Aorta (tissue), 5 donors: ENCODE measurements around the gene RANBP3L. TPM values are rescaled to one million over a fixed set of nuclear protein-coding genes. Genes with fewer than 3 reads are reported as not detected.
"Not testable (repeated sequence)": the region's sequence is repeated elsewhere in the genome, so short reads cannot be mapped to it uniquely, and the experiment has no call there.

ENCODE experiments used
- ATAC-seq: fragments of 200-7000 bp; cut with Tn5 transposase; one replicate; pipeline ENCODE4 v1.9.1; 2022; ENCODE audit warnings: moderate library complexity; ENCODE audit not compliant: low FRiP score
- DNase-seq, 2 donors: peaks; one replicate each; pipeline ENCODE4 v3.0.0-alpha.2; 2020
- H3K27ac ChIP-seq, 2 donors: one replicate each; pipeline ENCODE4 v1.5.1; 2013; ENCODE audit warnings: low read length in 2 of 2, mild to moderate bottlenecking in 2 of 2, moderate library complexity in 2 of 2, control low read depth in 1 of 2, inconsistent platforms in 1 of 2, low read depth in 1 of 2
- H3K27me3 ChIP-seq, 2 donors: one replicate each; pipeline ENCODE4 v1.6.1; 2013; ENCODE audit warnings: control low read depth in 1 of 2, low read length in 1 of 2, mild to moderate bottlenecking in 1 of 2, moderate library complexity in 1 of 2; ENCODE audit not compliant: insufficient read depth in 2 of 2, control insufficient read depth in 1 of 2
- H3K36me3 ChIP-seq, 2 donors: one replicate each; pipeline ENCODE4 v1.6.1; 2013; ENCODE audit warnings: control low read depth in 1 of 2, low read length in 1 of 2, mild to moderate bottlenecking in 1 of 2; ENCODE audit not compliant: insufficient read depth in 2 of 2, control insufficient read depth in 1 of 2
- H3K4me1 ChIP-seq, 2 donors: one replicate each; pipeline ENCODE4 v1.6.1; 2013; ENCODE audit warnings: low read length in 2 of 2, control low read depth in 1 of 2, mild to moderate bottlenecking in 1 of 2, moderate library complexity in 1 of 2; ENCODE audit not compliant: insufficient read depth in 2 of 2, control insufficient read depth in 1 of 2
- H3K4me3 ChIP-seq, 2 donors: one replicate each; pipeline ENCODE4 v1.5.1; 2013; ENCODE audit warnings: low read length in 2 of 2, control low read depth in 1 of 2, mild to moderate bottlenecking in 1 of 2
- H3K9me3 ChIP-seq: one replicate; pipeline ENCODE4 v1.6.1; 2013; ENCODE audit warnings: mild to moderate bottlenecking, low read length; ENCODE audit not compliant: control insufficient read depth
- WGBS, 2 donors: extraction: QIAGEN DNeasy Blood & Tissue Kit; methylation state at CpG; one replicate each; pipeline ENCODE4 v1.1.7; 2013; 5-methylcytosine and 5-hydroxymethylcytosine counted together
- intact Hi-C, 2 donors: fragments of 100-400 bp; cut with DNase I; formaldehyde crosslinking; loops; one replicate each; pipeline versions ENCODE4 v1.14.2 to v1.15.0; 2022
- long read RNA-seq, 2 donors: library from polyadenylated mRNA; unstranded; transcript quantifications; one replicate each; pipeline ENCODE4 v2.0.0, GENCODE V29; 2020 to 2021
- polyA plus RNA-seq, 2 donors: library from polyadenylated mRNA; stranded (reverse); fragments of 200-250 nt; gene quantifications; one replicate each; pipeline ENCODE4 v1.2.3, GENCODE V29; 2013
- total RNA-seq, 2 donors: library from RNA; stranded (reverse); fragmentation: NEBNext Ultra II Directional; extraction: Animal tissue kit (Norgen Biotek cat#: 25700); gene quantifications; one replicate each; pipeline ENCODE4 v1.2.1, GENCODE V29; 2021
- donor health status: healthy with polysubstance abuse.
- donor health status: Bipolar disorder and iron deficiency.
- donor health status: DM: no; HTN: no; CAD: no.
- donor health status: DM: no; HTN: no; CAD: no.
- donor health status: DM: yes; HTN: yes; CAD: no.

RANBP3L gene
- 1 to 10 TPM; 4.5 to 4.9 TPM for total RNA-seq
- 1 to 10 TPM; 6.3 to 8.1 TPM for polyA plus RNA-seq
- long read RNA-seq, donor 1, partial matches to known transcripts, result 0 of 3 reads
- long read RNA-seq, donor 1, other reads (novel, unspliced or antisense), result 3 of 3 reads
- long read RNA-seq, donor 2, partial matches to known transcripts, result 0 of 1 reads
- long read RNA-seq, donor 2, other reads (novel, unspliced or antisense), result 0 of 1 reads

DNA sequence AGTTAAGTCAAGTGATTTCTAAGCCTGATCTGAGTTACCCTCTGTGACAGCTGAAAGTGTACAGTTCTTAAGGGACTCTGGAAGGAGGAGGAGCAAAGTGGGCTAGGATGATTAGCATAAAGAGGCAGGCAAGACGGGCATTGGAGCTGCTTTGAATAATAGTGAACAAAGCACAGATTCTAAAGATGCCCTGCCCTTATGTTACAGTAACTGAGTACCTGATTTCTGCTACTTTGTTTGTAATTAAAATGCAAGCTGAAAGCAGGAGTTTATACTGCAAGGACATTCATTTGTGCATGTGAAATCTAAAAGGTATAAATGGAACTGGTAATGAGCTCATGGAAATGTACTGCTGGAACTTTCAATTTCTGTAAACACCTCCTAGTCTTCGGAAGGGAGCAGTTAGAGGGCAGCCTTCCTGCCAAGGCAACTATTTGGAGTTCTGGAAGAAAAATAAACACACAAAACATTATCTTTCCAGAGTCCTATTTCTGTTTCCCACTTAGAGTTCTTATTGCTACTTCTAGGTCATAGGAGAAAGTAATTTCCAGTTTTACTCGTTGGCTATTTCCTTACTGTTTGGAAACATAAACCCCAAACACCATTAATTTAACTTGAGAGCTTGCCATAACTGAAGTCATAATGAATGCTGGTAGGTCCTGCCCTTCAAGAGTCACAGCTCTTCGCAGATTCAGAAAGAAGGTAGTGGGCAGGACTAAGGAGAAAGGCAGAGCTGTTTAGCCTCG is at the start of gene RANBP3L:
Gene RANBP3L, minus strand, starts transcription at position 45 of the 746 bp plus-strand sequence. CDS start 486 bp downstream, outside the sequence.
- H3K4me1 ChIP-seq, result peaks cover 5 to 6% of the 10 kb centered on the region in 2 donors
- H3K9me3 ChIP-seq, result no peaks in the 10 kb centered on the region
- H3K27me3 ChIP-seq, result no peaks in the 10 kb centered on the region
- intact Hi-C loops, result loop anchor here in 1 of 2 donors (5.0 to 10.0 kb wide), 2 partner anchors 35 to 57 kb away; partner anchors contain the start of gene NADK2
- no peak for DNase-seq
- no peaks in the 10 kb centered on the region for H3K36me3 ChIP-seq
- peak; percentile 86 for ATAC-seq
- 0 to 2% methylated on average over 5 of the region's 5 CpGs for WGBS, 2 donors
- peak within 1 kb of the TSS; percentile 49 to 91 for H3K27ac ChIP-seq
- H3K4me3 ChIP-seq, result peak within 1 kb of the TSS; percentile 56 to 84

- Histone ChIP-seq H3K4me3 (no peak overlapping the region), H3K4me1 (no peaks in the 10 kb centered on the region), H3K9me3 (no peaks in the 10 kb centered on the region), H3K27me3 (no peaks in the 10 kb centered on the region), H3K27ac (no peak overlapping the region), H3K36me3 (no peaks in the 10 kb centered on the region)
- intact Hi-C loops, result no loop called here
- 46 to 55% methylated on average over 5 of the region's 5 CpGs for WGBS, 2 donors
- DNase-seq, result no peak
- ATAC-seq, result no peak
Measured at GRCh38 chr5:36346896-36347690, 45.4 kb upstream of the RANBP3L start.

- 89% methylated on average over 2 of the region's 2 CpGs for WGBS, 2 donors
- no peaks in the 10 kb centered on the region for H3K36me3 ChIP-seq
- no peaks in the 10 kb centered on the region for H3K4me1 ChIP-seq
- no peaks in the 10 kb centered on the region for H3K27me3 ChIP-seq
- intact Hi-C loops, result no loop called here
- DNase-seq (no peak), ATAC-seq (no peak)
- no peak overlapping the region for H3K27ac ChIP-seq
- H3K4me3 ChIP-seq, result no peak overlapping the region
- H3K9me3 ChIP-seq, result no peaks in the 10 kb centered on the region
Measured at GRCh38 chr5:36344899-36345298, 43.2 kb upstream of the RANBP3L start.

DNA sequence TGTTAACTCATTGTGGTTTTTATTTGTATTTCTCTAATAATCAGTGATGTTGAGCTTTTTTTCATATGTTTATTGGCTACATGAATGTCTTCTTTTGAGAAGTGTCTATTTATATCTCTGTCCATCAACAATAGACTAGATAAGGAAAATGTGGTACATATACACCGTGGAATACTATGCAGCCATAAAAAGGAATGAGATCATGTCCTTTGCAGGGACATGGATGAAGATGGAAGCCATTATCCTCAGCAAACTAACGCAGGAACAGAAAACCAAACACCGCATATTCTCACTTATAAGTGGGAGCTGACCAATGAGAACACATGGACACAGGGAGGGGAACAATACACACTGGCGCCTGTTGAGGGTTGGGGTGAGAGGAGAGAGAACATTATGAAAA is 40.0 kb upstream of the RANBP3L start:
- H3K9me3 ChIP-seq, H3K27me3 ChIP-seq, intact Hi-C loops, DNase-seq, H3K36me3 ChIP-seq, H3K4me1 ChIP-seq, ATAC-seq, H3K4me3 ChIP-seq, H3K27ac ChIP-seq: not testable (repeated sequence)
- 81 to 87% methylated on average over 4 of the region's 4 CpGs for WGBS, 2 donors

- no peak overlapping the region for H3K27ac ChIP-seq
- H3K4me3 ChIP-seq, result no peak overlapping the region
- no peaks in the 10 kb centered on the region for H3K36me3 ChIP-seq
- peaks cover 4% of the 10 kb centered on the region for H3K9me3 ChIP-seq
- peaks cover 0 to 2% of the 10 kb centered on the region in 2 donors for H3K27me3 ChIP-seq
- intact Hi-C loops, result no loop called here
- DNase-seq, result no peak
- no peaks in the 10 kb centered on the region for H3K4me1 ChIP-seq
- WGBS, 2 donors, result 73 to 92% methylated on average over 1 of the region's 1 CpG
- ATAC-seq, result no peak
Measured at GRCh38 chr5:36337597-36337996, 35.9 kb upstream of the RANBP3L start.

DNA sequence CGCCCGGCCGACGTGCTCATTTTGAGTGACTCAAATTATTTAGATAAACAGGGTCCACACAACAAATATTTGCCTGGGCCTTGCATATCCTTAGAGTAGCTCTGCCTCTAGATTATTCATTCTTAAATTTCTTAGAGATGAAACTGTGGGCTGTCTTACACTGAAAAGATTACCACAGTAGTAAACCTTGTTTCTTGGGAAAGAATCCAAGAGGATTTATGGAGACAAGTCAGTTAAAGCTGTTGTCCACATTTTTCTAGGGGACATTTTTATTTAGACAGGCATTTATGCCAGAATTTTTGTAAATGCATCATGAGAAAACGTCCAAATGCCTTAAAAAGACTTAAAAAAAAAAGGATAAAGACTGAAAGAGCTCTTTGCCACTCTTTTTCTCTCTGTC is 32.6 kb upstream of the RANBP3L start:
- no peak overlapping the region for H3K4me3 ChIP-seq
- intact Hi-C loops, result no loop called here
- ATAC-seq (no peak), DNase-seq (no peak)
- WGBS, 2 donors, result 71 to 72% methylated on average over 5 of the region's 5 CpGs
- peaks cover 0 to 2% of the 10 kb centered on the region in 2 donors for H3K27me3 ChIP-seq
- peaks cover 4% of the 10 kb centered on the region for H3K9me3 ChIP-seq
- H3K27ac ChIP-seq, result no peak overlapping the region
- no peaks in the 10 kb centered on the region for H3K4me1 ChIP-seq
- no peaks in the 10 kb centered on the region for H3K36me3 ChIP-seq

GRCh38 chr5:36332720-36333119 is 31.0 kb upstream of the RANBP3L start:
- H3K27me3 ChIP-seq, H3K4me1 ChIP-seq, intact Hi-C loops, DNase-seq, H3K9me3 ChIP-seq, H3K4me3 ChIP-seq, H3K27ac ChIP-seq, H3K36me3 ChIP-seq, ATAC-seq: not testable (repeated sequence)
- 87 to 93% methylated on average over 11 to 13 of the region's 13 CpGs for WGBS, 2 donors

DNA sequence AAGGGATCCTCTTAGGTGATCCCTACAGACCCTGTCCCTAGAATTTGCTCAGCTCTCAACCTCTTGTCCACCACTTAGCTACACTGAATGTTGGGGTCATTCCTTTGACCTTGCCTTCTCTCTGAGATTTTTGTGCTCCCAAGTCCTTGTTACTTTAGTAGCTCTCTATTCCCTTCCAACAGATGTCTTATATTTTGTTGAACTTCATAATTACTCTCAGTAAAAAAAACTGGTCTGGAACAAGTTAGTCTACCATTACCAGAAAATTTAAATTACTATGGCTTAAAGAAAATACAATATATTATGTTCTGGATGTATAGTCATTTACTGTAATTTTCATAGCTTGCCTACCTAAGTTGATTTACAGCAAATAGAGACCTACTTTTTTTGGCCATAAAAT is 23.5 kb upstream of the RANBP3L start:
- no peaks in the 10 kb centered on the region for H3K27me3 ChIP-seq
- no peak for DNase-seq
- no peaks in the 10 kb centered on the region for H3K4me1 ChIP-seq
- no peak overlapping the region for H3K27ac ChIP-seq
- no peaks in the 10 kb centered on the region for H3K9me3 ChIP-seq
- H3K36me3 ChIP-seq, result no peaks in the 10 kb centered on the region
- no peak overlapping the region for H3K4me3 ChIP-seq
- ATAC-seq, result no peak
- intact Hi-C loops, result no loop called here
